CD4-positive, alpha-beta T cell treated with Interleukin-21 for 1 hour (primary cell): ENCODE measurements around the gene ZNF606.
"Not testable (repeated sequence)": the region's sequence is repeated elsewhere in the genome, so short reads cannot be mapped to it uniquely, and the experiment has no call there.

Source experiments
- DNase-seq: peaks from one replicate; pipeline ENCODE4 v3.0.0-alpha.2; 2020

The ZNF606 gene

GRCh38 chr19:58009666-58010301, 7.2 kb upstream of the ZNF606 start:
- peak; percentile 73 for DNase-seq

GRCh38 chr19:58009301-58009665, 6.7 kb upstream of the ZNF606 start:
- DNase-seq: no peak

GRCh38 chr19:58008877-58009276, 6.3 kb upstream of the ZNF606 start:
- DNase-seq: not testable (repeated sequence)

GRCh38 chr19:58007285-58007684, 4.7 kb upstream of the ZNF606 start:
- no peak for DNase-seq

- DNase-seq: no peak
Measured at GRCh38 chr19:58003174-58003828, 681 bp upstream of the ZNF606 start.

- peak; percentile 16 for DNase-seq
Measured at GRCh38 chr19:58001895-58002369, 688 bp downstream of the ZNF606 start.

- DNase-seq: no peak
Measured at GRCh38 chr19:58000677-58001076, 1.9 kb downstream of the ZNF606 start.

- DNase-seq: no peak
Measured at GRCh38 chr19:57992841-57993240, 9.8 kb downstream of the ZNF606 start.

- DNase-seq: no peak
Measured at GRCh38 chr19:57978586-57979289, 23.9 kb downstream of the ZNF606 start.

GRCh38 chr19:57974434-57974833, 28.2 kb downstream of the ZNF606 start, which contains the start of gene C19orf18:
Gene C19orf18, minus strand, starts transcription at chr19:57974534. Its CDS starts 102 bp downstream, at chr19:57974432.
- DNase-seq: no peak

GRCh38 chr19:57964761-57965160, 37.9 kb downstream of the ZNF606 start:
- no peak for DNase-seq

- no peak for DNase-seq
Measured at GRCh38 chr19:57961785-57962184, 40.8 kb downstream of the ZNF606 start.

- DNase-seq: no peak
Measured at GRCh38 chr19:57954996-57955395, 47.6 kb downstream of the ZNF606 start.

GRCh38 chr19:57949702-57950101, 52.9 kb downstream of the ZNF606 start:
- no peak for DNase-seq

- DNase-seq: no peak
Measured at GRCh38 chr19:57949296-57949695, 53.3 kb downstream of the ZNF606 start.

- DNase-seq: peak; percentile 92
Measured at GRCh38 chr19:57947419-57948134, 55.0 kb downstream of the ZNF606 start, which contains the start of gene ZNF256. Gene ZNF256, minus strand, starts transcription at chr19:57947706. Its CDS starts 232 bp downstream, at chr19:57947474.

GRCh38 chr19:57947088-57947418, 55.6 kb downstream of the ZNF606 start:
- DNase-seq: no peak

- no peak for DNase-seq
Measured at GRCh38 chr19:57946316-57946715, 56.3 kb downstream of the ZNF606 start.

GRCh38 chr19:57941593-57941992, 61.0 kb downstream of the ZNF606 start:
- no peak for DNase-seq

- no peak for DNase-seq
Measured at GRCh38 chr19:57935731-57936130, 66.9 kb downstream of the ZNF606 start.

GRCh38 chr19:57934820-57935665, 67.6 kb downstream of the ZNF606 start, which contains the start of gene ZNF418:
Gene ZNF418, minus strand, starts transcription at chr19:57935402. Its CDS starts 1,580 bp downstream, at chr19:57933822.
- peak; percentile 70 for DNase-seq

GRCh38 chr19:57927587-57927986, 75.0 kb downstream of the ZNF606 start:
- no peak for DNase-seq
